MM.1S (cell line): Measurements from ENCODE around the gene ACTN1.

ENCODE experiments used
- DNase-seq: peaks from one replicate; pipeline ENCODE4 v3.0.0-alpha.2; 2015
- H2AFZ ChIP-seq: fragments of 300-600 bp; sonication (generic); 2 replicates; pipeline ENCODE4 v1.6.0; 2016; ENCODE audit warnings: antibody characterized with exemption, low read length
- H3F3A ChIP-seq: fragments of 300-600 bp; sonication (generic); 2 replicates; pipeline ENCODE4 v1.6.1; 2016; ENCODE audit warnings: mild to moderate bottlenecking, antibody characterized with exemption, low read length, moderate library complexity, mixed read lengths; ENCODE audit not compliant: insufficient read depth
- H3K27ac ChIP-seq: fragments of 300-600 bp; sonication (generic); 2 replicates; pipeline ENCODE4 v1.5.1; 2016; ENCODE audit warnings: mild to moderate bottlenecking, low read length
- H3K27me3 ChIP-seq: fragments of 300-600 bp; sonication (generic); replicated peaks from 2 replicates; pipeline ENCODE4 v1.6.0; 2016; ENCODE audit warnings: low read length; ENCODE audit not compliant: insufficient read depth
- H3K36me3 ChIP-seq: fragments of 300-600 bp; sonication (generic); replicated peaks from 2 replicates; pipeline ENCODE4 v1.6.1; 2016; ENCODE audit warnings: mild to moderate bottlenecking, low read length, mixed read lengths; ENCODE audit not compliant: insufficient read depth
- H3K4me1 ChIP-seq: fragments of 300-600 bp; sonication (generic); 2 replicates; pipeline ENCODE4 v1.6.1; 2016; ENCODE audit warnings: low read length, mixed read lengths
- H3K4me2 ChIP-seq: fragments of 300-600 bp; sonication (generic); 2 replicates; pipeline ENCODE4 v1.6.0; 2016; ENCODE audit warnings: low read depth, low read length
- H3K4me3 ChIP-seq: fragments of 300-600 bp; sonication (generic); 2 replicates; pipeline ENCODE4 v1.5.1; 2016; ENCODE audit warnings: low read length, mixed read lengths
- H3K79me2 ChIP-seq: fragments of 300-600 bp; sonication (generic); 2 replicates; pipeline ENCODE4 v1.6.1; 2016; ENCODE audit warnings: mixed run types, low read length, mixed read lengths
- H3K9ac ChIP-seq: fragments of 300-600 bp; sonication (generic); 2 replicates; pipeline ENCODE4 v1.6.1; 2016; ENCODE audit warnings: low read length, mixed read lengths
- H3K9me2 ChIP-seq: fragments of 300-600 bp; sonication (generic); replicated peaks from 2 replicates; pipeline ENCODE4 v1.6.1; 2016; ENCODE audit warnings: mild to moderate bottlenecking, low read length, mixed read lengths; ENCODE audit not compliant: insufficient read depth
- H3K9me3 ChIP-seq: fragments of 300-600 bp; sonication (generic); replicated peaks from 2 replicates; pipeline ENCODE4 v1.6.1; 2016; ENCODE audit warnings: mild to moderate bottlenecking, low read length, mixed read lengths; ENCODE audit not compliant: insufficient read depth
- H4K20me1 ChIP-seq: fragments of 300-600 bp; sonication (generic); 2 replicates; pipeline ENCODE4 v1.6.1; 2016; ENCODE audit warnings: mild to moderate bottlenecking, low read length, moderate library complexity, mixed read lengths; ENCODE audit not compliant: insufficient read depth
- CTCF ChIP-seq: fragments of 300-600 bp; sonication (generic); IDR thresholded peaks from 2 replicates; pipeline ENCODE4 v1.5.1; 2016; ENCODE audit warnings: antibody characterized with exemption, low read length, mixed read lengths
- EZH2 ChIP-seq: fragments of 300-600 bp; sonication (generic); optimal IDR thresholded peaks from 2 replicates; pipeline ENCODE3; 2017; ENCODE audit warnings: low read depth, mild to moderate bottlenecking, antibody characterized with exemption, low read length, mixed read lengths
- EZH2phosphoT487 ChIP-seq: fragments of 300-600 bp; sonication (generic); IDR thresholded peaks from 2 replicates; pipeline ENCODE4 v1.6.1; 2018; ENCODE audit warnings: antibody characterized with exemption, low read length

Gene ACTN1

DNA sequence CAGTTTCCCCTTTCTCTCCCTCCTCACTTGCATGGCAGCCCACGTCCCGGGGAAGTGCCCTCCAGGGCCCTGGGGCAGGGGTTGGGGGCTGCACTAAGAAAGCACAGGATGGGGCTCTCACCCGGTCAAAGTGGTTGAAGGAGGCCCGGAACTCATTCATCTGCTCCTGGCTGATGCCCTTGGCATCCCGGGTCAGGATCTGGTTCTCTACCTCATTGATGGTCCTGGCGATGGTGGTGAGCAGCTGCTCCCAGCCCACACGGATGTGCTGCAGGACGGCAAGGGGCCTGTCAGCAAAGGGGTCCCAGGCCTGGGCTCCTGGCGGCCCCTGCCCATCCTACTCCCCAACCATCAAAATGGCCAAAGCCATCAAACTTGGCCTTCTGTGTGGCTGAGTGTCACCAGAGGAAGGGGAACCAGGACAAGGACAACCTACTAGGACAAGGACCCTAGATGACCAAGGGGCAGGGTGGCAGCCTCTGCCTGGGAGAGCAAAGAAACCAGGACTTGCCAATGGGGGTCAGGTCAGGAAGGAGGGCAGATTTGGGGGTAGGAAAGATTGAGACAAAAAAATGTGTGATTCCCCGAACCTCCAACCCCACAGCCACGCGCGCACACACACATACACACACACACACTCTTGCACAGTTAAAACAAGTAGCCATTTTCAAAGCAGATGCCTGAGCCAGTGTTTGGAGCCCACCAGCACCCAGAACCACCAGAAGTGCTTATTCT is 99.1 kb downstream of the ACTN1 start:
- TF ChIP-seq CTCF = no peak
- TF ChIP-seq EZH2 = no peak
- no peak for TF ChIP-seq EZH2phosphoT487

GRCh38 chr14:68879321-68879781 is 99.8 kb downstream of the ACTN1 start:
- Histone ChIP-seq H3K9me3 (no peaks in the 10 kb centered on the region), H3K27ac (no peak overlapping the region), H4K20me1 (no peaks in the 10 kb centered on the region), H3K36me3 (no peaks in the 10 kb centered on the region), H3K9ac (no peak overlapping the region), H3K79me2 (no peaks in the 10 kb centered on the region), H3K4me3 (no peak overlapping the region), H3K27me3 (no peaks in the 10 kb centered on the region), H3K9me2 (no peaks in the 10 kb centered on the region), H3K4me1 (no peaks in the 10 kb centered on the region), H3F3A (no peaks in the 10 kb centered on the region), H3K4me2 (no peak overlapping the region), H2AFZ (no peak overlapping the region)
- TF ChIP-seq CTCF (no peak), EZH2phosphoT487 (no peak), EZH2 (no peak)
- DNase-seq = no peak

More for the DNA sequence above, 99.1 kb downstream of the ACTN1 start:
- Histone ChIP-seq H3K9me2 (no peaks in the 10 kb centered on the region), H3K9me3 (no peaks in the 10 kb centered on the region), H3K79me2 (no peaks in the 10 kb centered on the region), H3K27ac (no peak overlapping the region), H2AFZ (no peak overlapping the region), H3F3A (no peaks in the 10 kb centered on the region), H3K36me3 (no peaks in the 10 kb centered on the region), H3K4me3 (no peak overlapping the region), H4K20me1 (no peaks in the 10 kb centered on the region), H3K27me3 (no peaks in the 10 kb centered on the region), H3K4me2 (no peak overlapping the region), H3K9ac (no peak overlapping the region), H3K4me1 (no peaks in the 10 kb centered on the region)
- DNase-seq = no peak

- Histone ChIP-seq H3K4me1 (no peaks in the 10 kb centered on the region), H2AFZ (no peak overlapping the region), H3K9me2 (no peaks in the 10 kb centered on the region), H3F3A (no peaks in the 10 kb centered on the region), H3K9ac (no peak overlapping the region), H3K27me3 (no peaks in the 10 kb centered on the region), H3K27ac (no peak overlapping the region), H3K9me3 (no peaks in the 10 kb centered on the region), H3K4me2 (no peak overlapping the region), H4K20me1 (no peaks in the 10 kb centered on the region), H3K4me3 (no peak overlapping the region), H3K36me3 (no peaks in the 10 kb centered on the region), H3K79me2 (no peaks in the 10 kb centered on the region)
- no peak for DNase-seq
- no peak for TF ChIP-seq CTCF
- TF ChIP-seq EZH2phosphoT487 = no peak
- TF ChIP-seq EZH2 = no peak
Observed at GRCh38 chr14:68878908-68879307, 100.2 kb downstream of the ACTN1 start.
